Small intestine (tissue), 7 donors: Measurements from ENCODE around the gene GLDN. TPM values are rescaled to one million over a fixed set of nuclear protein-coding genes. Genes with fewer than 3 reads are reported as not detected.
"Not testable (repeated sequence)": the region's sequence is repeated elsewhere in the genome, so short reads cannot be mapped to it uniquely, and the experiment has no call there.

ENCODE experiments used
- DNase-seq, 2 donors: peaks; one replicate each; pipeline versions ENCODE4 v3.0.0 to v3.0.0-alpha.2; 2013
- FAIRE-seq: peaks from 2 replicates; lab custom pipeline; 2012; peaks lifted over from hg19 to GRCh38; lab: Jason Lieb, UNC
- H3K27ac ChIP-seq, 3 donors: one replicate each; pipeline ENCODE4 v1.5.1; 2013; ENCODE audit warnings: low read length in 2 of 3, mild to moderate bottlenecking in 2 of 3, control low read depth in 1 of 3, inconsistent platforms in 1 of 3, low read depth in 1 of 3, moderate library complexity in 1 of 3
- H3K27me3 ChIP-seq, 3 donors: one replicate each; pipeline ENCODE4 v1.6.1; 2013; ENCODE audit warnings: low read length in 3 of 3, inconsistent platforms in 1 of 3; ENCODE audit not compliant: control insufficient read depth in 3 of 3, insufficient read depth in 3 of 3
- H3K36me3 ChIP-seq, 3 donors: one replicate each; pipeline ENCODE4 v1.6.1; 2013; ENCODE audit warnings: low read length in 3 of 3, inconsistent platforms in 1 of 3, low read depth in 1 of 3, mild to moderate bottlenecking in 1 of 3, moderate library complexity in 1 of 3; ENCODE audit not compliant: control insufficient read depth in 3 of 3, insufficient read depth in 2 of 3
- H3K4me1 ChIP-seq, 3 donors: one replicate each; pipeline ENCODE4 v1.6.1; 2013; ENCODE audit warnings: low read length in 2 of 3, inconsistent platforms in 1 of 3, low read depth in 1 of 3, mild to moderate bottlenecking in 1 of 3, moderate library complexity in 1 of 3; ENCODE audit not compliant: control insufficient read depth in 3 of 3, insufficient read depth in 2 of 3
- H3K4me3 ChIP-seq, 3 donors: one replicate each; pipeline ENCODE4 v1.5.1; 2013; ENCODE audit warnings: low read length in 3 of 3, control low read depth in 1 of 3, inconsistent platforms in 1 of 3, low read depth in 1 of 3, mild to moderate bottlenecking in 1 of 3, moderate library complexity in 1 of 3
- H3K9me3 ChIP-seq, 2 donors: one replicate each; pipeline ENCODE4 v1.6.1; 2013; ENCODE audit warnings: low read depth in 1 of 2, low read length in 1 of 2; ENCODE audit not compliant: control insufficient read depth in 2 of 2, insufficient read depth in 1 of 2
- WGBS, 3 donors: extraction: QIAGEN DNeasy Blood & Tissue Kit; methylation state at CpG; one replicate each; pipeline ENCODE4 v1.1.7; 2013; 5-methylcytosine and 5-hydroxymethylcytosine counted together
- polyA plus RNA-seq, 4 donors: library from polyadenylated mRNA; stranded (reverse) in 3 of 4; unstranded in 1 of 4; fragments of 200-250 nt in 3 of 4; fragments of 120-200 nt in 1 of 4; gene quantifications; one replicate each; pipeline versions ENCODE4 v1.2.1 to v1.2.3, GENCODE V29; 2013
- donor health status: healthy with polysubstance abuse.
- donor health status: control.
- donor health status: control.
- donor health status: Bipolar disorder and iron deficiency.
- donor health status: healthy.

Gene GLDN
- polyA plus RNA-seq, 4 donors: 0.43 to 0.87 (median 0.81) TPM; not detected in 1

DNA sequence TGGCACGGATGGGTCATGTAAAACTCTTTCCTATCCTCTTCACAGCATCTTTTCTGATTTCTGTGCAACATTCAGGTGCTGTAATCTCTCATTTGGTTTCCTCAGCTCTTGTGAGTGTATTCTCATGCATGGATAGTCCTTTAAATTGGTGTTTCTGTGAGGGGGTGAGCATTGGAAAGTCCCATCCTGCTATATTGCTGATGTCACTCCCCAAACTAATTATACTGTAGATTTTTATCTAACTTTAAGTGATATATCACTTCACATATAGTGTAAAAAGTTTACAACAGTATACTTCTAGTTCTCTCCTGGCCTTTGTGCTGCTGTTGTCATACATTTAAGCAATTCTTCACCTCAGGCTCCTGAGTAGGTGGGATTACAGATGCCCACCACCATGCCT, 102.7 kb downstream of the GLDN start:
- DNase-seq: no peak
- 100% methylated on average over 1 of the region's 1 CpG for WGBS, 3 donors
- Histone ChIP-seq H3K4me1 (no peaks in the 10 kb centered on the region), H3K36me3 (peaks cover 0 to 7% (median 6%) of the 10 kb centered on the region in 3 donors), H3K27me3 (no peaks in the 10 kb centered on the region), H3K9me3 (peaks cover 0 to 3% of the 10 kb centered on the region in 2 donors), H3K4me3 (no peak overlapping the region), H3K27ac (no peak overlapping the region)
- FAIRE-seq: no peak

DNA sequence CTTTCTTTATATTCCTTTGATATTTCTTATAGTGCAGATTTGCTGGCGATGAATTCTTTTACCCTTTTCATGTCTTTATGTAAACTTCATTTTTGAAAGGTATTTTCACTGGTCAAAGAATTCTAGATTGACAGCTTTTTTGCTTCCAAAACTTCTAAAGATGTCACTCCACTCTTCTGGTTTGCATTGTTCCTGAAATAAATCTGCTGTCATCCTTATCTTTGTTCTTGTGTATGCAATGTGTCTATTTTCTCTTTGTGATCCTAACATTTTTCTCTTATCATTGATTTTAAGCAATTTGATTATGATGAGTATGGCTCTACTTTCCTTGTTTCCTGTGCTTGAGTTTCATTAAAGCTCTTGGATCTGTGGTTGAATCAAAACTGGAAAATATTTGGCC, 103.4 kb downstream of the GLDN start:
- Histone ChIP-seq H3K4me3 (no peak overlapping the region), H3K36me3 (peaks cover 0 to 8% (median 7%) of the 10 kb centered on the region in 3 donors), H3K27ac (no peak overlapping the region), H3K9me3 (peaks cover 0 to 3% of the 10 kb centered on the region in 2 donors), H3K4me1 (no peaks in the 10 kb centered on the region), H3K27me3 (no peaks in the 10 kb centered on the region)
- FAIRE-seq (no peak), DNase-seq (no peak)
- 100% methylated on average over 1 of the region's 1 CpG for whole genome bisulfite sequencing, 3 donors

DNA sequence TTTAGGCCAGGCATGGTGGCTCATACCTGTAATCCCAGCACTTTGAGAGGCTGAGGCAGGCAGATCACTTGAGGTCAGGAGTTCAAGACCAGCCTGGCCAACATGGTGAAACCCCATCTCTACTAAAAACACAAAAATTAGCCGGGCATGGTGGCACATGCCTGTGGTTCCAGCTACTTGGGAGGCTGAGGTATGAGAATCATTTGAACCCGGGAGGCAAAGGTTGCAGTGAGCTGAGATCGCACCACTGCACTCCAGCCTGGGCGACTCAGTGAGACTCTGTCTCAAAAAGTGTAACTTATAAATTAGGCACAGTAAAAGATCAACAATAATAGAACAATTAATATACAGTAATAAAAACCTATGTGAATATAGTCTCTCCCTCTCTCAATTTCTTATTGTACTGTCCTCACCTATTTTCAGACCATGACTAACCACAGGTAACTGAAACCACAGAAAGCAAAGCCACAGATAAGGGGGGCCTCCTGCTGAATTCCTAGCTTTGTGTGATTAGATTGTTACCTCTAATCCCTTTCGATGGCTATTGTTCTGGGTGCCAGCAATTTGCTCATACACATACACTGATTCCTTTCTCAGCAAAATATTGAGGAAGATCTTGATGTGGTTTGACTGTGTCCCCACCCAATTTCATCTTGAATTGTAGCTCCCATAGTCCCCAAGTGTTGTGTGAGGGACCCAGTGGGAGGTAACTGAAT, 104.7 kb downstream of the GLDN start:
- H3K4me3 ChIP-seq, DNase-seq, H3K4me1 ChIP-seq, H3K27ac ChIP-seq, H3K27me3 ChIP-seq, FAIRE-seq, H3K9me3 ChIP-seq: not testable (repeated sequence)
- 91 to 92% (median 92%) methylated on average over 5 of the region's 5 CpGs for WGBS, 3 donors
- H3K36me3 ChIP-seq: peaks cover 0 to 10% (median 10%) of the 10 kb centered on the region in 3 donors

DNA sequence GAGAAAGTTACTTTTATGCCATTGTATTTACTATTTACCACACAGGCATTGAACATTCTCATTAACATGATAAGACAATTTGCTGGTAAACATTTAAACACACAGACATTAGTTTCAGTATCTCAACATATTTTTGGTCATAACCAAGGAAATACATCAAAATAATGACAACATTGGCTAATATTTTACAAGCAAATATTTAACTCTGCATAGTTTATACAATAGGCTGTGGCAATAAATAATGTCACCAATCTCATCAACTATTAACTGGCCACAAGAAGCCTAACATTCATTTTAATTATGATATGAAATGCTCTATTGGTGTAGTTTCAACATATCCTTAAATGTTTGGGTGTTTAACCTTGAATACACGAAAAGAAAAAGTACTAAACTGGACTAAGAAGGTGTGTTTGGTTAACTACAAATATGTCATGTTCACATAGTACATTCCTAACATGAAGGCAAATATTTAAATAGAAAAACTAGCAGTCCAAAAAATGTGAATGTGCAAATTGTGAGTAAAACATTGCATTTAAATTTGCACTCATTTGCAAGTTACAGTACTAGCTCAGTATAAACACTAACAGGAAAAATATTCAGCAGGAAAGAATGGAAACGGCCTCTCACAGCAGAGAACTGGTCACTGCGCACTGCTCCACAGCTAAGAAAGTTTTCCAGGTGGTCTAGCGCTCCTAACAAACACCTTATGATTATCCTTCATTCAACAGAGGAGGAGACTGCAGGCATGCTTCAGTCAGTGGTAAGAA, 106.6 kb downstream of the GLDN start:
- no peaks in the 10 kb centered on the region for H3K9me3 ChIP-seq
- H3K4me3 ChIP-seq: no peak overlapping the region
- no peak overlapping the region for H3K27ac ChIP-seq
- H3K4me1 ChIP-seq: no peaks in the 10 kb centered on the region
- no peak for FAIRE-seq
- H3K27me3 ChIP-seq: no peaks in the 10 kb centered on the region
- no peak for DNase-seq
- H3K36me3 ChIP-seq: peaks cover 0 to 10% (median 10%) of the 10 kb centered on the region in 3 donors
- WGBS, 3 donors: 84 to 90% (median 87%) methylated on average over 4 of the region's 4 CpGs

DNA sequence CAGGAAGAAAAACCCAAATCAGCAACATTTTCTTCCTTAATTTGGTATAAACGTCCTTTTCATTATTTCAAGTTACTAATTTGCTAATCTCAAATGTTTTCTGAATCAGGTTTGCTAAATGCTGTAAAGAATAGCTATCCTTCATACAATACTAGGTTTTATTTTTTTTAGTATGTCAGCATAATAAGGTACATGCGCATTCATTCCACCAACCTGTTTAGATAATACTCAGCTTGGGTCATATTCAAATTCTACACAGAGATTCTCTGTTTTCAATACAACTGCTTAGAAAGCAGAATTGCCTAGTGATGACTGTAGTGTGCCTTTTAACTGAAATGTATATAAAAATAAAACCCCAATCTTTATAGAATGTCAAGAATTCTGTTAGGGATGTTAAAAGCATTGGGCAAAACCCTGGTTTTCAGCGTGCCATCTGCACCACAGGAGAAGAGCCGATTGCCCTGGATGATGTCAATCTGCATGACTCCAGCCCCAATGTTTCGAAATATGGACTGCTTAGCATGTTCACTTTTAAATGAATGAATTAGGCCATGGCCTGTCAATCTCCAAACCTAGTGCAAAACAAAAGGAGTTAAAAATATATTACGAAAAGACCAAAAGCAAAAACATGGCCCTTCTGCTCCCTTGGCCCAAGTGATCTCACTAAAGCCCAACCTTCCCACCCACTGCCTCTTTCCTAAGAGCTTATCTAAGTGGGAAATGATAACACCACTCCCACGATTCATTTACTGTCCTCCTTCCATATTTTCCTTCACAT, 107.4 kb downstream of the GLDN start:
- WGBS, 3 donors: 84 to 88% (median 88%) methylated on average over 7 of the region's 7 CpGs
- DNase-seq (no peak), FAIRE-seq (no peak)
- Histone ChIP-seq H3K4me1 (no peaks in the 10 kb centered on the region), H3K27me3 (no peaks in the 10 kb centered on the region), H3K27ac (no peak overlapping the region), H3K4me3 (no peak overlapping the region), H3K36me3 (peaks cover 0 to 10% (median 8%) of the 10 kb centered on the region in 3 donors), H3K9me3 (no peaks in the 10 kb centered on the region)

DNA sequence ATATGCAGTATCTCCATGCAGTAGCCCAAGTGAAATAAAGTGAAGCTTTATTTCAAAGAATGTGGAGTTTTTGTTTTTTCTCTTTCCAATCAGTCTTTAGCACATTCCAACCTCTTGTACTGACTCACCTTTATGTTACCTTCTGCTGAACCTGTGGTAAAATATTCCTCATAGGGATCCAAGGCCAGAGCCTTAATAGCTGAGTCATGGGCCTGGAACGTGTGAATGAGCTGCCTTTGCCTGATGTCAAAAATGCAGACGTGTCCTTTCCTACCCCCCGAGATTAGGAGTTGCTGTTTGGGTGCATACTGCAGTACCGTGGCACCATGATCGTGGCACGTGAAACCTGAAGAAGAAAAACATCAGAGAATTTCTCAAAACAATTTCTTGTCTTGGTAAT, 108.5 kb downstream of the GLDN start:
- FAIRE-seq: no peak
- no peak for DNase-seq
- H3K9me3 ChIP-seq: no peaks in the 10 kb centered on the region
- peaks cover 0 to 13% (median 11%) of the 10 kb centered on the region in 3 donors for H3K36me3 ChIP-seq
- H3K27ac ChIP-seq: no peak overlapping the region
- H3K4me1 ChIP-seq: no peaks in the 10 kb centered on the region
- H3K4me3 ChIP-seq: no peak overlapping the region
- 86 to 89% (median 88%) methylated on average over 6 of the region's 6 CpGs for WGBS, 3 donors
- H3K27me3 ChIP-seq: no peaks in the 10 kb centered on the region

Other genes starting within 250 kb of the GLDN start
- gene TNFAIP8L3, start 246.7 kb upstream of the GLDN start, polyA plus RNA-seq: 1 to 10 TPM in 3 of 4 donors, not detected in 1; 1.1 to 8.4 (median 3.5) TPM
- gene CYP19A1, start 3.1 kb upstream of the GLDN start, polyA plus RNA-seq: 1 to 10 TPM in 1 of 4 donors, under 1 TPM in 1, not detected in 2; 0.33 to 2.0 TPM